ENCODE results near the gene RNF166. TPM values are rescaled to one million over a fixed set of nuclear protein-coding genes. Genes with fewer than 3 reads are reported as not detected.
A peak's percentile ranks its signal among the peaks of the same experiment; 100 is the strongest.

RNF166 gene
- 46.4 TPM for polyA plus RNA-seq (2012; ENCODE audit: insufficient read length, low read depth)

- TF ChIP-seq FOXP2 (optimal IDR thresholded peaks at IDR 0.05; ENCODE audit: borderline replicate concordance, extremely low read depth, extremely low read length, insufficient read depth): no peak
- no peak for TF ChIP-seq REST (IDR thresholded peaks at IDR 0.05; ENCODE audit: insufficient read depth in 1 of 2, low read depth in 2 of 2, low read length in 2 of 2)
- TF ChIP-seq POLR2AphosphoS5 (IDR thresholded peaks at IDR 0.05; ENCODE audit: low read depth, low read length): 0 out of 2 replicates have a peak, but pooled peaks have one; percentile 46
- TF ChIP-seq TAF1 (IDR thresholded peaks at IDR 0.05; ENCODE audit: borderline replicate concordance, insufficient read depth, low read length): no peak
- peak; percentile 92; the same call in 1 of the 2 replicates for TF ChIP-seq SIN3A (IDR thresholded peaks at IDR 0.05; ENCODE audit: borderline replicate concordance, insufficient read depth, low read length)
Measured at GRCh38 chr16:88706229-88706964, at the start of gene RNF166, which contains the start of gene CTU2. TSS of gene RNF166 (minus strand) at chr16:88706408. CDS start at chr16:88706325, 83 bp downstream. TSS of gene CTU2 (plus strand) at chr16:88706503. CDS start at chr16:88706531, 28 bp downstream.

- no peak for TF ChIP-seq FOXP2 (optimal IDR thresholded peaks at IDR 0.05; ENCODE audit: borderline replicate concordance, extremely low read depth, extremely low read length, insufficient read depth)
- no peak for TF ChIP-seq TAF1 (IDR thresholded peaks at IDR 0.05; ENCODE audit: borderline replicate concordance, insufficient read depth, low read length)
- TF ChIP-seq SIN3A (IDR thresholded peaks at IDR 0.05; ENCODE audit: borderline replicate concordance, insufficient read depth, low read length): no peak
Measured at GRCh38 chr16:88754912-88755744, 48.9 kb upstream of the RNF166 start.

GRCh38 chr16:88754109-88754911 lies 48.1 kb upstream of the RNF166 start:
- TF ChIP-seq REST (IDR thresholded peaks at IDR 0.05; ENCODE audit: insufficient read depth in 1 of 2, low read depth in 2 of 2, low read length in 2 of 2) (no peak), FOXP2 (optimal IDR thresholded peaks at IDR 0.05; ENCODE audit: borderline replicate concordance, extremely low read depth, extremely low read length, insufficient read depth) (no peak), SIN3A (IDR thresholded peaks at IDR 0.05; ENCODE audit: borderline replicate concordance, insufficient read depth, low read length) (no peak), TAF1 (IDR thresholded peaks at IDR 0.05; ENCODE audit: borderline replicate concordance, insufficient read depth, low read length) (no peak), POLR2AphosphoS5 (IDR thresholded peaks at IDR 0.05; ENCODE audit: low read depth, low read length) (no peak)

GRCh38 chr16:88753602-88754001 lies 47.4 kb upstream of the RNF166 start:
- TF ChIP-seq REST (IDR thresholded peaks at IDR 0.05; ENCODE audit: insufficient read depth in 1 of 2, low read depth in 2 of 2, low read length in 2 of 2): no peak
- no peak for TF ChIP-seq TAF1 (IDR thresholded peaks at IDR 0.05; ENCODE audit: borderline replicate concordance, insufficient read depth, low read length)
- TF ChIP-seq SIN3A (IDR thresholded peaks at IDR 0.05; ENCODE audit: borderline replicate concordance, insufficient read depth, low read length): no peak
- no peak for TF ChIP-seq POLR2AphosphoS5 (IDR thresholded peaks at IDR 0.05; ENCODE audit: low read depth, low read length)
- no peak for TF ChIP-seq FOXP2 (optimal IDR thresholded peaks at IDR 0.05; ENCODE audit: borderline replicate concordance, extremely low read depth, extremely low read length, insufficient read depth)

- TF ChIP-seq REST (IDR thresholded peaks at IDR 0.05; ENCODE audit: insufficient read depth in 1 of 2, low read depth in 2 of 2, low read length in 2 of 2) (no peak), SIN3A (IDR thresholded peaks at IDR 0.05; ENCODE audit: borderline replicate concordance, insufficient read depth, low read length) (no peak), FOXP2 (optimal IDR thresholded peaks at IDR 0.05; ENCODE audit: borderline replicate concordance, extremely low read depth, extremely low read length, insufficient read depth) (no peak), TAF1 (IDR thresholded peaks at IDR 0.05; ENCODE audit: borderline replicate concordance, insufficient read depth, low read length) (no peak), POLR2AphosphoS5 (IDR thresholded peaks at IDR 0.05; ENCODE audit: low read depth, low read length) (no peak)
Measured at GRCh38 chr16:88753191-88753590, 47.0 kb upstream of the RNF166 start.

Measured in PFSK-1 (cell line).